IPS DF 4.7 (cell line): ENCODE data around the gene WFIKKN2.
"Not testable (repeated sequence)": the region's sequence is repeated elsewhere in the genome, so short reads cannot be mapped to it uniquely, and the experiment has no call there.

Source experiments
- DNase-seq: peaks from one replicate; pipeline ENCODE4 v3.0.0-alpha.2; 2013; ENCODE audit warnings: low spot score; ENCODE audit errors: extremely low read depth

WFIKKN2 gene

GRCh38 chr17:50853015-50853615 lies 17.7 kb downstream of the WFIKKN2 start:
- DNase-seq: no peak

DNA sequence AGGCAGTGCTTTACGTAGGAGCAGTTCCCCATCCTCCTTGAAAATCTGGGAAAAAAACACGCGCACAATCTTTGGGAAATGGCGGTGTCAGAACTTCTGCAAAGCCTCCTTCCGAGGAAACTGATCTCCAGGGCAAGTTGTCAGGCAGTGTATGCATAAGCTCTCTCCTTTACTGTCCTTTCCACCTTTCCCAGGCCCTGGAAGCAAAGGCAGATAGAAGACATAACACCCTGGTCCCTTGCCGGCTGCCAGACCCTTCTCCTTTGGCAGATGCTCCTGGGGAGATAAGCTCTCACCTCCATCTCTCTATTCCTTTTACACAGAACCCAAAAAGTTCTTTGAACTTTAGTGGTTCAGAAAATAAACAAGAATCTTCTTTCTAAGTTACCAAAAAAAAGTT lies 18.4 kb downstream of the WFIKKN2 start:
- DNase-seq: no peak

GRCh38 chr17:50855708-50856330 lies 20.4 kb downstream of the WFIKKN2 start:
- DNase-seq: no peak

DNA sequence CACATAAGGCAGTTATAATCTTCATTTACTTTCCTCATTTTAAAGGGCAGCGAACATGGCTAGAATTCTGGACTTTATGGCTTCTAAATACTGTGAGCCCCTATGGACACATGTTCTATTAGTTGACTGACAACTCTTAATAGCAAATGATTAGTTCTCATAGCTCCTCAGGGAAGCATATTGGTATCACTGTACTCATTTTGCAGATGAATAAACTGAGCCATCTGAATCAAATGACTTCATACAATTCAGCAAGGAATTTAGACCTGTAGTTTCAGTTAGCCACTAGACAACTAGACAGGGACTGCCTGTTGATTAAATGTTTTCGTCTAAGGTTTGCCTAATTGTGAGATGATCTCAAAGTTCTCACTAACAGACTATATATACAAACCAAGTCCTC lies 21.0 kb downstream of the WFIKKN2 start:
- no peak for DNase-seq

DNA sequence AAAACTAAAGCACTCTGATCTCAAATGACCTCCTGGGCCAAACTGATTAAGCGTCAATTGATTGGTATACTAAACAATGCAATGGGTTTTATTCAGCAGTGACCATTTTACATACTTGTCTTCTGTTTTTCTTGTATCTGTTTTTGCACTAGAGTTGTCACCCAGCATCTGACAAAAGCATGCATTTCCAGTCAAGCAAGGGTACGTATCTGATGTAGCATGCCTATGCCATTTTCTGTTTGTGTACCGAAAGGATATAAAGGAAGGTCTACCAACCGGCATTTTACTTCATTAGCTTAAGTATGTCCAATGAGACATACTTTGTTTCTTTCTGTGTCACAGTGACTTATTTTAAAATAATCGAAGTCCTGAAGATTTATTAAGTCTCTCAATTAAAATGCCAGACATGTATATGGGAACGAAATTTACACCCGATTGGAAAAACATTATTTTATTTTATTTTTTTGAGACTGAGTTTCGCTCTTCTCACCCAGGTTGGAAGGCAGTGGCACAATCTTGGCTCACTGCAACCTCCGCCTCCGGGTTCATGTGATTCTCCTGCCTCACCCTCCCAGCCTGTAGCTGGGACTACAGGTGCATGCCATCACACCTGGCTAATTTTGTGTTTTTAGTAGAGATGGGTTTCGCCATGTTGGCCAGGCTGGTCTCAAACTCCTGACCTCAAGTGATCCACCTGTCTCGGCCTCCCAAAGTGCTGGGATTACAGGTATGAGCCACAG lies 23.3 kb downstream of the WFIKKN2 start:
- no peak for DNase-seq

DNA sequence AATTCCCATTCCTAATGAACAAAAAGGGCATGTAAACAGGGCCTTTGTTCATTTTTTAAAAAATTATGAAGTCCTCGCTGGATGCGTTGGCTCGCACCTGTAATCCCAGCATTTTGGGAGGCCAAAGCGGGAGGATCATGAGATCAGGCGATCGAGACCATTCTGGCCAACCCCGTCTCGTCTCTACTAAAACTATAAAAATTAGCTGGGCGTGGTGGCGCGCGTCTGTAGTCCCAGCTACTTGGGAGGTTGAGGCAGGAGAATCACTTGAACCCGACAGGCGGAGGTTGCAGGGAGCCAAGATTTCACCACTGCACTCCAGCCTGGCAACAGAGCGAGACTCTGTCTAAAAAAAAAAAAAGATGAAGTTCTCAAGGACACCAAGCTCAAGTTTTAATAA lies 24.3 kb downstream of the WFIKKN2 start:
- DNase-seq: not testable (repeated sequence)

DNA sequence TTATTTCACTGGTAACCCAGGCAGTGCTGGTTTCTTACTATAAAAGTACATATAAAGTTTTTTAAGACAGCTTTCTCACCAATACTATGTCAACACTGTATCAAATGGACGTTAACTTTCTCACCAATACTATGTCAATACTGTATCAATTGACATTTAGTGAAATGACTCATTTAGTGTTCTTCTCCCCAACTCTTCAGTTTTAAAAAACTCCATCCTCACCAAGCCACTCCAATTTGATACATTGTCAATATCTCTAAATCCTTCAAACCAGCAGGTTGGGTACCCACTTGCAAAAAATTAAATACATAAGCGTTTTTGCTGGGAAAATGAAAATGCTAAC lies 25.9 kb downstream of the WFIKKN2 start:
- DNase-seq: no peak

GRCh38 chr17:50861822-50862528 lies 26.6 kb downstream of the WFIKKN2 start:
- DNase-seq: no peak

DNA sequence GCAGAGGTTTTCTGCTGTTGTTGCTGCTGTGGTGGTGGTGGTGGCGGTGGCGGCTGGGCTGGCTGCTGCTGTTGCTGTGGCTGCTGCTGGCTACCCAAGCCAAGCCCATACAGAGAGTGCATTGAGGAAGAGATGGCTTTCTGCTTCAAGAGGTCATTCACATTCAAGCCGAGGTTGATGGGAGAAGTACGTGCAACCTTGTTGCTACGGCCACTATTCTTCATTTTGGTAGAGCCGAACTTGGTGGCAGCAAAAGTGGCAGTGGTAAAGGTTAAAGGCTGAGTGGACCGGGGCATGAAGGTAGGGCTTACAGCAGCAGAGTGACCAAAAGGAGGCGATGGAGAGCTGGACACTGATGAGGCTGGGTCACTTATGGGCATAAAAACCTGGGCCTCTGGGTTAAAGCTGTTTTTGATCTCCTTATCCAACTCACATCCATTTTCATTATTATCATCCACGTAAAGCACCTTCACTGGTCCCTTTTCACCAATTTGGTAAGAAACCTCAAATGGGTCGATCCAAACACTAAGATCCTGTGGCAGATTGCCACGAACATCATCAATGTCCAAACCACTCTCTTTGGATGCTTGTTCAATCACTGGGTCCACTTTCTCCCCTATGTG lies 27.9 kb downstream of the WFIKKN2 start:
- no peak for DNase-seq

DNA sequence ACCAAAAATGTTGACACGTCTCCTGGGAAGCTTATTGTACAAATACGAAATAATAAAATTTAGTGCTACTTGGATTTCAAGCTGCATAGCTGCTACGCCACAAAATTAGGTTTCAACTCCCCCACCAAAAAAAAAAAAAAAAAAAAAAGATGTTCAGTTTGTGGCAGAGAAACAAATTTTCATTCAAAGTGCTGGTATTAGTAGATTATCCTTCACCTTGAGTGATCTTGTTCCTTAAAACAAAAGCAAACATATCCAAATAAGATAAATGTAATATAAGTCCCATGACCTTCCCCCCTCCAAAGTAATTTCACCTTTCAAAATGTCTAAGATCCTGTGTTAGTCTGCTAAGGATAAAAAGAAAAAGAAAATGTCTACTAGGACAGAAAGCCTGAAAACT lies 28.5 kb downstream of the WFIKKN2 start:
- DNase-seq: no peak

DNA sequence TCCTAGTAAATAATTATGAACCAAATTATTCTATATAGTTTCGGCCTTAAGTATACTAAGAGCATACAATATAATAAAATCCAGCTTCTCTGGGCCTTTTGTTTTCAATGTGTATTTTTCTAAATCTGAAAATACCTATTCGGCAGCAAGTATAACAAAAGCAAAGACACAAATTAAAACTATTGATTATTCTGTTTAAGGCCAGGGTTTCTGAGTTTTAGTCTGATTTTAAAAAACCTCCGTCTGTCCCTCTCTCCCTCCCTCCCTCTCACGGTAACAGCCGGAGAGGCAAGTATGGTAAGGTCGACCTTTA lies 29.3 kb downstream of the WFIKKN2 start:
- DNase-seq: no peak

DNA sequence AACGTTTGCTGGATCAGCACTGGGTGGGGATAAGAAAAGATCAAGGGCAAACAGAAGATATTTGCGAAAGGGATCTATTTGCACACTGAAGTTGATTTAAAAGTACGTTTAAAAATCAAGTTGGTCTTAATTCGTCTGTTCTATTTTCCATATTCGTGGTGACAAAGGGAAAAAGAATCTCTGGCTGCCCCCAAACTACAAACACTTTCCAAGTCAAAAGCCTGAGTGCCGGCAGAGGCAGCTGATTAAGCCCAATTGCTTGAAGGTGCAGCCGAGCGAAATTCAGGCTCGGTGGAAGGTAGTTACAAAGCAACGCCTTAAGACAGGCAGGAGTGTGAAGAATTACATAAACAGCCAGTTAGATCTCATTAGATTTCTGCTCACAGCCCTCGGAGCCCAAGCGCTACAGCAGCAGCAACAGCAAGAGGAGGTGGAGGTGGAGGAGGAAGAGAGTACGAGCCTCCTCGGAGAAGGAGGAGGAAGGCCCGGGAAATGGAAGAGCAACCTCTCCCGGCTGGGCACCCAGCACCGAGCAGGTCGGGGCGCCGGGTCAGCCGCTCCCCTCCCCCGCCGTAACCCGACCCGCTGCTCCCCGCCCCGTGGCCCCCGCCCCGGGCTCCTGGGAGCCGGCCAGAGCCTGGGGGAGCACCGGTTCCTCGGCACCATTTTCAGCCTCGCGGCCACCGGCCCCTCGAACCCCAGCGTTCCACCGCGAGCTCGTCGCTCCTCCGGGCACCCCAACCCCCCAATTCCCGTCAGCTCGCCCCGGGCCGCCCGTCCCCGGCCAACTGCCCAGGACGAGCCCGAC lies 29.9 kb downstream of the WFIKKN2 start:
- DNase-seq: no peak

- DNase-seq: no peak
Observed at GRCh38 chr17:50865868-50866260, 30.5 kb downstream of the WFIKKN2 start.

GRCh38 chr17:50866261-50866949 lies 31.0 kb downstream of the WFIKKN2 start, which contains the start of gene TOB1:
Gene TOB1 (minus strand): TSS chr17:50866354. CDS start chr17:50864017, 2,337 bp downstream.
- no peak for DNase-seq

DNA sequence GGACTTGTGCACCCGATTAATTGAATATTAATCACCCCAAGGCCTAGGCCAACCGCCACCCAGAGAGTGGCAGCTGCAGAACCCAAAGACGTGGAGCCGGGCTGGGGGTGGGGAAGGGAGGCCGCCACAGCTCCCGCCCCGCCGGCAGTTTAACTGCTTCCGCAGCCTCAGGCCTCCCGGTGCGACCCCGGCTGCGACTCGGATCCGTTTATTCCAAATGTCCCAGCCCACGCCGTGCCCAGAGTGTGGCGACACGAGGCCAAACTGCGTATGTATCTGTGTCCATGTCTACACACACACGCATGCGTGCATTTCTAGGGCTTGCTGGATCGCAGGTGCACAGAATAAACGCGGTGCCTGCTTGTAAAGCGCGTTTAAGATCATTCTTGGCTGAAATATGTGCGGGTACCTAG lies 31.6 kb downstream of the WFIKKN2 start:
- no peak for DNase-seq

DNA sequence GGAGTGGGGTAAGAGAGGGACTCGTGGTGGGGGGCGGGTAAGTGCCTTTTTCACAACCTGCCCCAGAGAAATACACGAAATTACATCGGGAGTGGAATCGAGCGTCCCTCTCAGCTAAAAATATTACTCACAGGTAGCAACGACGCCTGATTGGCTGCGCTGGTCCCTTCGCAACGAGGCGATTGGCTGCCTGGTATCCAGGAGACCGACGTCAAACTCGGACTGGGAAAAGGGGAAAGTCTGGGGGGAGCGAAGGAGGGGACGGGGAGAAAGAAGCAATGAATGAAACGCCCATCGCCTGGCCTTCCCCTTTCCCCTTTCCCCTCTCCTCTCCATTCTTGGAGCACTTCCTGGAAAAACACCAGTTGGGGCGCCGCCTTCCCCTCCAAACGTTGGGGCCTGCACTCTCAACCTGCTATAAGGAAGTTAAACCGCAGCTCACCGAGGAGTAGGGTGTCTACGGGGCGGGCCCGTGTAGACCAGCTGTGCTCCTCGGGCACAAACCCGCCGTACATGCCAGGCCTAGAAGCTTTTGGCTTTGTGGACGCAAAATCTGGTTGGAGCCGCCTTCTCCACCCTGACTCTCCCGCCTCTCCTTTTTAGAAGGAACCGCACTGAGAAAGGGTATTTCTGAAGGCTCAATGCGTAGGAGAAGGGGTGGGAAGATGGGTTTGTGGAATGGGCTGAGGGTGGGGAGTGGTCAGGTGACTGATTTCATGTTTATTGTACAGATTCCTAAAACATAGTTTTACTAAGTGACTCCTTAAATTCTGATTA lies 32.2 kb downstream of the WFIKKN2 start:
- no peak for DNase-seq

GRCh38 chr17:50868140-50868438 lies 32.7 kb downstream of the WFIKKN2 start:
- no peak for DNase-seq

- DNase-seq: no peak
Observed at GRCh38 chr17:50868602-50869001, 33.2 kb downstream of the WFIKKN2 start.

GRCh38 chr17:50871364-50871763 lies 36.0 kb downstream of the WFIKKN2 start:
- no peak for DNase-seq

DNA sequence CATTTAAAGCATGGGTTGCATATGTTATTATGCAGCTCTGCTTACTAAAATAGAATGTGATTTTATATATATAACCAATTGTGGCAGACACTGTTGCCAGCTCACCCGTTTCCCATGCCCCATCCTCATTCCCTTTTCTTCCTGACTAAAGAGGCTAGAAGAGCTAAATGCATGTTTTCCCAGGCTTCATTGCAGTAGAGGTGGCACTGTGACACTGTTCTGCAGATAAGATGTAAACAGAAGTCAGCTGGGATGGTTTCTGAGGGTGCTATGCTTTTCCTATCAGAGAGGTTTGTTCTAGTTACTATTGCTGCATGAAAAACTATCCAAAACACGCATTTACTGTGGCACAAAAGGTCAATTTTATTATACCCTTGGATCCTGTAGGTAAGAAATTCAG lies 36.5 kb downstream of the WFIKKN2 start:
- DNase-seq: no peak
